ENCODE measurements around the gene ABCG5.
A peak's percentile ranks its signal among the peaks of the same experiment; 100 is the strongest.

The ABCG5 gene

GRCh38 chr2:43838560-43839267 lies at the start of gene ABCG5, which contains the start of gene ABCG8:
Gene ABCG5, minus strand, starts transcription at chr2:43838839. Its CDS starts 160 bp downstream, at chr2:43838679.
Gene ABCG8, plus strand, starts transcription at chr2:43838971. Its CDS starts 83 bp downstream, at chr2:43839054.
- DNase-seq = no peak

GRCh38 chr2:43887176-43887575 lies 48.5 kb upstream of the ABCG5 start:
- DNase-seq = no peak

GRCh38 chr2:43885132-43885632 lies 46.5 kb upstream of the ABCG5 start:
- no peak for DNase-seq

- no peak for DNase-seq
These were observed 46.0 kb upstream of the ABCG5 start for GRCh38 chr2:43884689-43885088.

GRCh38 chr2:43882312-43882711 lies 43.7 kb upstream of the ABCG5 start:
- DNase-seq = no peak

- DNase-seq = no peak
These were observed 42.3 kb upstream of the ABCG5 start for GRCh38 chr2:43880952-43881351.

GRCh38 chr2:43880471-43880870 lies 41.8 kb upstream of the ABCG5 start:
- no peak for DNase-seq

- no peak for DNase-seq
These were observed 40.6 kb upstream of the ABCG5 start for GRCh38 chr2:43879261-43879660.

- DNase-seq = peak; percentile 66 to 75
These were observed 39.3 kb upstream of the ABCG5 start for GRCh38 chr2:43877782-43878464.

GRCh38 chr2:43874776-43875451 lies 36.3 kb upstream of the ABCG5 start:
- DNase-seq = no peak

- DNase-seq = no peak
These were observed 33.5 kb upstream of the ABCG5 start for GRCh38 chr2:43872151-43872550.

- DNase-seq = no peak
These were observed 16.7 kb upstream of the ABCG5 start for GRCh38 chr2:43855292-43855691.

GRCh38 chr2:43854671-43855070 lies 16.0 kb upstream of the ABCG5 start:
- DNase-seq = no peak

GRCh38 chr2:43853141-43854081 lies 14.8 kb upstream of the ABCG5 start:
- DNase-seq = no peak

GRCh38 chr2:43852196-43852730 lies 13.6 kb upstream of the ABCG5 start:
- no peak for DNase-seq

GRCh38 chr2:43851011-43851980 lies 12.7 kb upstream of the ABCG5 start:
- DNase-seq = no peak

GRCh38 chr2:43848214-43848613 lies 9.6 kb upstream of the ABCG5 start:
- no peak for DNase-seq

- no peak for DNase-seq
These were observed 7.6 kb upstream of the ABCG5 start for GRCh38 chr2:43846140-43846793.

GRCh38 chr2:43845181-43845580 lies 6.5 kb upstream of the ABCG5 start:
- no peak for DNase-seq

- DNase-seq = no peak
These were observed 4.2 kb upstream of the ABCG5 start for GRCh38 chr2:43842866-43843226.

Measured in SHP77 (cell line).